ENCODE data around the gene TMEM164.
A peak's percentile ranks its signal among the peaks of the same experiment; 100 is the strongest.

Gene TMEM164

GRCh38 chrX:110002300-110003166 is at the start of gene TMEM164:
Gene TMEM164, plus strand, starts transcription at chrX:110003114. Its CDS starts 661 bp downstream, at chrX:110003775.
- peak within 1 kb of the TSS; percentile 86 for H3K27ac ChIP-seq
- ChIA-PET POLR2A (ENCODE audit: low non-redundant PET) (no interaction called here), CTCF (interaction anchor here (0.6 kb wide), 3 partner anchors 24 to 1586 kb away, joined by 3 to 4 read pairs (median 4); no protein-coding TSS in a partner anchor)
- peak; percentile 74 for DNase-seq (ENCODE audit: low spot score)
- TF ChIP-seq, protein P1, sequence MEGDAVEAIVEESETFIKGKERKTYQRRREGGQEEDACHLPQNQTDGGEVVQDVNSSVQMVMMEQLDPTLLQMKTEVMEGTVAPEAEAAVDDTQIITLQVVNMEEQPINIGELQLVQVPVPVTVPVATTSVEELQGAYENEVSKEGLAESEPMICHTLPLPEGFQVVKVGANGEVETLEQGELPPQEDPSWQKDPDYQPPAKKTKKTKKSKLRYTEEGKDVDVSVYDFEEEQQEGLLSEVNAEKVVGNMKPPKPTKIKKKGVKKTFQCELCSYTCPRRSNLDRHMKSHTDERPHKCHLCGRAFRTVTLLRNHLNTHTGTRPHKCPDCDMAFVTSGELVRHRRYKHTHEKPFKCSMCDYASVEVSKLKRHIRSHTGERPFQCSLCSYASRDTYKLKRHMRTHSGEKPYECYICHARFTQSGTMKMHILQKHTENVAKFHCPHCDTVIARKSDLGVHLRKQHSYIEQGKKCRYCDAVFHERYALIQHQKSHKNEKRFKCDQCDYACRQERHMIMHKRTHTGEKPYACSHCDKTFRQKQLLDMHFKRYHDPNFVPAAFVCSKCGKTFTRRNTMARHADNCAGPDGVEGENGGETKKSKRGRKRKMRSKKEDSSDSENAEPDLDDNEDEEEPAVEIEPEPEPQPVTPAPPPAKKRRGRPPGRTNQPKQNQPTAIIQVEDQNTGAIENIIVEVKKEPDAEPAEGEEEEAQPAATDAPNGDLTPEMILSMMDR (conservative IDR thresholded peaks at IDR 0.05; ENCODE audit: low read depth): no peak

GRCh38 chrX:109954333-109954732 is 48.6 kb upstream of the TMEM164 start:
- H3K27ac ChIP-seq: no peak overlapping the region
- TF ChIP-seq, protein P1 (conservative IDR thresholded peaks at IDR 0.05; ENCODE audit: low read depth): no peak
- CTCF ChIA-PET: interaction anchor here (0.6 kb wide), 2 partner anchors 89 to 304 kb away, joined by 3 to 4 read pairs; no protein-coding TSS in a partner anchor
- POLR2A ChIA-PET (ENCODE audit: low non-redundant PET): no interaction called here
- peak; percentile 16 for DNase-seq (ENCODE audit: low spot score)

- ChIA-PET POLR2A (ENCODE audit: low non-redundant PET) (no interaction called here), CTCF (no interaction called here)
- TF ChIP-seq, protein P1 (conservative IDR thresholded peaks at IDR 0.05; ENCODE audit: low read depth): no peak
- no peak for DNase-seq (ENCODE audit: low spot score)
- no peak overlapping the region for H3K27ac ChIP-seq
Measured at GRCh38 chrX:109954955-109955354, 48.0 kb upstream of the TMEM164 start.

- ChIA-PET CTCF (interaction anchor here (0.7 to 0.9 kb wide), 2 partner anchors 101 to 245 kb away, joined by 3 to 4 read pairs; no protein-coding TSS in a partner anchor), POLR2A (ENCODE audit: low non-redundant PET) (no interaction called here)
- no peak overlapping the region for H3K27ac ChIP-seq
- no peak for DNase-seq (ENCODE audit: low spot score)
- TF ChIP-seq, protein P1 (conservative IDR thresholded peaks at IDR 0.05; ENCODE audit: low read depth): no peak
Measured at GRCh38 chrX:109958266-109958665, 44.6 kb upstream of the TMEM164 start.

DNA sequence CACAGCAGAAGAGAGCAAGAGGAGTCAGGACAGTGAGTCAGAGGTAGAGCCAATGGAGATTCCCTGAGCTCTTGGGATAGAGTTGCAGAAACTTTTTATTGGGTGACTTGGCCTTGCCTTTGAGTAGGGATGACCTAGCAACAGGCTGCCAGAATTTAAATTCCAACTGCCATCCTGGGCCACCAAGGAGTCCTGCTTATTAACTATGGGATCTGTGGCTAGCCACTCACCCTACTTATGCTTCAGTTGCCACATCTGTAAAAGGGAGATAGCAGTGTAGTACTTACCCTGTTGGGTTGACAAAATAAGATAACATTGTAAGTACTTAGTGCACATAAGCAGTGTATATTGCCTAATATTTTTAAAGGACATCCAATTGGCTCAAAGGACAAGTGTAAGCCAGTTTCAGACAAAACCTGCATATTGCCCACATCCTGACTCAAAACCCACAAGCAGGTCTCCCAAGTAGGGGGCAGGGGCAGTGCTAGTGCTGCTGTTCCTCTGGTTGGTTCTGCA is 43.5 kb upstream of the TMEM164 start:
- no peak overlapping the region for H3K27ac ChIP-seq
- POLR2A ChIA-PET (ENCODE audit: low non-redundant PET): no interaction called here
- TF ChIP-seq, protein P1 (conservative IDR thresholded peaks at IDR 0.05; ENCODE audit: low read depth): no peak
- CTCF ChIA-PET: interaction anchor here (0.5 to 0.9 kb wide), 2 partner anchors 24 to 102 kb away, joined by 4 to 5 read pairs; no protein-coding TSS in a partner anchor
- DNase-seq (ENCODE audit: low spot score): no peak

DNA sequence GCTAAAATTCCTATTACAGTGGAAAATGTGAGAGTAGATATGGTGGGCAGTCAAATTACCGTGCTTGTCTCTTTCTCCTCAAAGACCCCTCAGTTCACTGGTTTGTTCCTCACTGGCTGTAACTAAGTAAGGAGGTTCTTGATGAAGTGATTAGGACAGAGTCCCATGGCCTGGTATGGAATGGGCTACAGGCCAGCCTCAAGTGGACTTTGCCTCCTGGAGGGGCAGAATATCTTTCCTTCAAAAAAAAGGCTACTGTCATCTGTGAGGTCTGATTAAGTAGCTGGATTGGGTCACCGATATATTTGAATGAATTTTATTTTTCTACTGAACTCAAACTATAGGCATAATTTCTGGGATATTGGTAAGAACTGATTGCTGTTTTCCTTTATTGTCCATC is 38.5 kb upstream of the TMEM164 start:
- POLR2A ChIA-PET (ENCODE audit: low non-redundant PET): no interaction called here
- CTCF ChIA-PET: no interaction called here
- H3K27ac ChIP-seq: no peak overlapping the region
- TF ChIP-seq, protein P1 (conservative IDR thresholded peaks at IDR 0.05; ENCODE audit: low read depth): no peak
- no peak for DNase-seq (ENCODE audit: low spot score)

Measured in RWPE1 (cell line).